Measurements from ENCODE around the gene BCAR3. TPM values are rescaled to one million over a fixed set of nuclear protein-coding genes. Genes with fewer than 3 reads are reported as not detected.

BCAR3 gene
- polyA plus RNA-seq, 2 of the 4 experiments (the other 2 are of a cell fraction), result 31.6 to 33.4 TPM

- Histone ChIP-seq H3K4me2 (no peak overlapping the region), H3K4me3 (no peak overlapping the region), H3K27ac (no peak overlapping the region), H3K9me3 (peaks cover 8% of the 10 kb centered on the region; the same call in 2 of the 3 replicates), H3K4me1 (peaks cover 15% of the 10 kb centered on the region)
- 90% methylated on average over 2 of the region's 2 CpGs for WGBS (ENCODE audit: missing lambda C conversion rate)
- DNase-seq (ENCODE audit: low read depth in 1 of 2, low spot score in 1 of 2) (peak in 1 of 2 experiments; percentile 27), ATAC-seq (no peak), FAIRE-seq (no peak)
- TF ChIP-seq SMC3 (IDR thresholded peaks at IDR 0.05) (no peak), MAFK (IDR thresholded peaks at IDR 0.05; ENCODE audit: partially characterized antibody) (peak; percentile 69), SREBF2 (IDR thresholded peaks at IDR 0.05) (no peak), FOSL2 (IDR thresholded peaks at IDR 0.05) (no peak), FOSL2 (CRISPR knock-in tag; IDR thresholded peaks at IDR 0.05) (peak; percentile 63)
- POLR2A ChIA-PET, result no interaction called here
- CTCF ChIA-PET, result interaction anchor here (1.0 to 1.8 kb wide), 2 partner anchors 9 to 18 kb away, joined by 4 to 6 read pairs; no protein-coding TSS in a partner anchor
Measured at GRCh38 chr1:93716941-93717368, 35.3 kb upstream of the BCAR3 start.

GRCh38 chr1:93716163-93716562, 34.5 kb upstream of the BCAR3 start:
- FAIRE-seq, result no peak
- TF ChIP-seq FOSL2 (IDR thresholded peaks at IDR 0.05) (no peak), FOSL2 (CRISPR knock-in tag; IDR thresholded peaks at IDR 0.05) (no peak), FOSB (CRISPR knock-in tag; IDR thresholded peaks at IDR 0.05) (no peak), TFCP2L1 (CRISPR knock-in tag; IDR thresholded peaks at IDR 0.05) (no peak)
- ChIA-PET CTCF (interaction anchor here (1.0 to 1.8 kb wide), 2 partner anchors 10 to 19 kb away, joined by 4 to 6 read pairs; no protein-coding TSS in a partner anchor), POLR2A (no interaction called here)
- no peak for ATAC-seq
- Histone ChIP-seq H3K4me1 (peaks cover 15% of the 10 kb centered on the region), H3K9me3 (peaks cover 8% of the 10 kb centered on the region; the same call in 2 of the 3 replicates), H3K4me3 (no peak overlapping the region), H3K4me2 (no peak overlapping the region), H3K27ac (no peak overlapping the region)
- no peak for DNase-seq (ENCODE audit: low read depth in 1 of 2, low spot score in 1 of 2)
- WGBS (ENCODE audit: missing lambda C conversion rate), result 100% methylated on average over 1 of the region's 1 CpG

GRCh38 chr1:93715529-93716126, 34.0 kb upstream of the BCAR3 start:
- CTCF ChIA-PET, result interaction anchor here (1.8 kb wide), 1 partner anchor 20 kb away, joined by 6 read pairs; no protein-coding TSS in a partner anchor
- no peak for TF ChIP-seq BCL3 (IDR thresholded peaks at IDR 0.05)
- no peak for TF ChIP-seq CEBPB (IDR thresholded peaks at IDR 0.05)
- no peak for FAIRE-seq
- no peak for DNase-seq (ENCODE audit: low read depth in 1 of 2, low spot score in 1 of 2)
- peaks cover 15% of the 10 kb centered on the region for H3K4me1 ChIP-seq
- H3K9me3 ChIP-seq, result peaks cover 8% of the 10 kb centered on the region; the same call in 2 of the 3 replicates
- WGBS (ENCODE audit: missing lambda C conversion rate), result 68% methylated on average over 10 of the region's 10 CpGs
- ATAC-seq, result no peak
- peak overlapping the region in 1 of 2 experiments; percentile 32; a peak in 1 of 6 replicates for H3K27ac ChIP-seq
- H3K4me2 ChIP-seq, result peak overlapping the region; percentile 21; the same call in 1 of the 3 replicates
- H3K4me3 ChIP-seq, result no peak overlapping the region
- POLR2A ChIA-PET, result no interaction called here

GRCh38 chr1:93714356-93714755, 32.7 kb upstream of the BCAR3 start:
- H3K9me3 ChIP-seq, result peaks cover 8% of the 10 kb centered on the region; the same call in 2 of the 3 replicates
- ChIA-PET POLR2A (no interaction called here), CTCF (no interaction called here)
- no peak overlapping the region for H3K4me3 ChIP-seq
- H3K4me1 ChIP-seq, result peaks cover 15% of the 10 kb centered on the region
- TF ChIP-seq KDM1A (IDR thresholded peaks at IDR 0.05; ENCODE audit: low read depth), result no peak
- TF ChIP-seq MAX (IDR thresholded peaks at IDR 0.05), result no peak
- no peak for TF ChIP-seq POLR2AphosphoS2 (conservative IDR thresholded peaks at IDR 0.05; ENCODE audit: low read length)
- no peak for TF ChIP-seq SMC3 (IDR thresholded peaks at IDR 0.05)
- TF ChIP-seq HOXB13 (CRISPR knock-in tag; IDR thresholded peaks at IDR 0.05; ENCODE audit: low read depth), result no peak
- TF ChIP-seq ZSCAN20 (CRISPR knock-in tag; IDR thresholded peaks at IDR 0.05), result no peak
- TF ChIP-seq CTCF (IDR thresholded peaks at IDR 0.05), result no peak
- no peak for TF ChIP-seq CBX2 (IDR thresholded peaks at IDR 0.05; ENCODE audit: borderline replicate concordance, low read depth)
- TF ChIP-seq RCOR1 (IDR thresholded peaks at IDR 0.05; ENCODE audit: low read depth, low read length), result no peak
- TF ChIP-seq CHD2 (IDR thresholded peaks at IDR 0.05; ENCODE audit: low read length, partially characterized antibody), result no peak
- TF ChIP-seq TP53 (CRISPR knock-in tag; IDR thresholded peaks at IDR 0.05), result no peak
- no peak for TF ChIP-seq EHMT2 (IDR thresholded peaks at IDR 0.05; ENCODE audit: low read depth)
- no peak for TF ChIP-seq ATOH8 (CRISPR knock-in tag; IDR thresholded peaks at IDR 0.05; ENCODE audit: low read depth)
- no peak for TF ChIP-seq RARB (CRISPR knock-in tag; IDR thresholded peaks at IDR 0.05)
- TF ChIP-seq TFCP2L1 (CRISPR knock-in tag; IDR thresholded peaks at IDR 0.05), result no peak
- no peak for TF ChIP-seq JUNB (IDR thresholded peaks at IDR 0.05)
- H3K27ac ChIP-seq, result no peak overlapping the region; a peak in 1 of 6 replicates
- FAIRE-seq (no peak), DNase-seq (ENCODE audit: low read depth in 1 of 2, low spot score in 1 of 2) (no peak), ATAC-seq (no peak)
- WGBS (ENCODE audit: missing lambda C conversion rate), result 96% methylated on average over 1 of the region's 1 CpG
- no peak overlapping the region for H3K4me2 ChIP-seq

All from A549 (cell line).